Neuronal stem cell (in vitro differentiated cells): ENCODE data around the gene FRYL.

Experiments used
- DNase-seq: peaks from one replicate; pipeline ENCODE4 v3.0.0-alpha.2; 2013; ENCODE audit warnings: low spot score
- H2AFZ ChIP-seq: one replicate; pipeline ENCODE4 v1.6.1; 2013; ENCODE audit warnings: mild to moderate bottlenecking, low read length, inconsistent platforms
- H2AK5ac ChIP-seq: 2 replicates; pipeline ENCODE4 v1.6.1; 2013; ENCODE audit warnings: low read depth, mild to moderate bottlenecking, inconsistent platforms, low read length, moderate library complexity, mixed read lengths
- H2BK120ac ChIP-seq: 2 replicates; pipeline ENCODE4 v1.6.1; 2013; ENCODE audit warnings: low read depth, mild to moderate bottlenecking, inconsistent platforms, low read length, moderate library complexity, mixed read lengths
- H2BK12ac ChIP-seq: one replicate; pipeline ENCODE4 v1.6.1; 2013; ENCODE audit warnings: low read length, inconsistent platforms
- H2BK15ac ChIP-seq: 2 replicates; pipeline ENCODE4 v1.6.1; 2013; ENCODE audit warnings: mild to moderate bottlenecking, low read length, inconsistent platforms, mixed read lengths
- H2BK5ac ChIP-seq: one replicate; pipeline ENCODE4 v1.6.1; 2013; ENCODE audit warnings: inconsistent platforms, mild to moderate bottlenecking, low read length, moderate library complexity
- H3K14ac ChIP-seq: one replicate; pipeline ENCODE4 v1.6.1; 2013; ENCODE audit warnings: low read length, inconsistent platforms
- H3K18ac ChIP-seq: 2 replicates; pipeline ENCODE4 v1.6.1; 2013; ENCODE audit warnings: low read length, inconsistent platforms
- H3K23ac ChIP-seq: 2 replicates; pipeline ENCODE4 v1.6.1; 2013; ENCODE audit warnings: low read depth, mild to moderate bottlenecking, mixed read lengths, low read length, inconsistent platforms; ENCODE audit not compliant: poor library complexity
- H3K27ac ChIP-seq: replicated peaks from 3 replicates; pipeline ENCODE4 v1.5.1; 2013; ENCODE audit warnings: low read length, inconsistent platforms
- H3K27me3 ChIP-seq, 3 experiments: 2 replicates each; pipeline ENCODE4 v1.6.1; 2013; ENCODE audit warnings: low read length in 3 of 3, mild to moderate bottlenecking in 2 of 3, inconsistent platforms in 1 of 3, low read depth in 1 of 3, mixed read lengths in 1 of 3, moderate library complexity in 1 of 3; ENCODE audit not compliant: control insufficient read depth in 3 of 3, insufficient read depth in 3 of 3
- H3K36me3 ChIP-seq, 2 donors: replicated peaks in 1 of 2; 2 replicates each; pipeline ENCODE4 v1.6.1; 2013; ENCODE audit warnings: low read length in 2 of 2; ENCODE audit not compliant: control insufficient read depth in 2 of 2, insufficient read depth in 2 of 2
- H3K4ac ChIP-seq: 2 replicates; pipeline ENCODE4 v1.6.1; 2013; ENCODE audit warnings: inconsistent platforms, mild to moderate bottlenecking, low read length, moderate library complexity
- H3K4me1 ChIP-seq, 2 donors: 1 replicate in 1 of 2; 2 replicates in 1 of 2; pipeline ENCODE4 v1.6.1; 2013; ENCODE audit warnings: low read length in 2 of 2, low read depth in 1 of 2; ENCODE audit not compliant: control insufficient read depth in 2 of 2, insufficient read depth in 1 of 2
- H3K4me2 ChIP-seq: one replicate; pipeline ENCODE4 v1.6.1; 2013; ENCODE audit warnings: mild to moderate bottlenecking, low read length, inconsistent platforms; ENCODE audit not compliant: insufficient read depth, poor library complexity, severe bottlenecking
- H3K4me3 ChIP-seq, 2 donors: 2 replicates each; pipeline ENCODE4 v1.5.1; 2013; ENCODE audit warnings: low read length in 2 of 2, mild to moderate bottlenecking in 2 of 2, inconsistent platforms in 1 of 2, moderate library complexity in 1 of 2
- H3K79me1 ChIP-seq: one replicate; pipeline ENCODE4 v1.6.1; 2013; ENCODE audit warnings: low read depth, mild to moderate bottlenecking, inconsistent platforms, low read length, moderate library complexity
- H3K9ac ChIP-seq: one replicate; pipeline ENCODE4 v1.6.1; 2013; ENCODE audit warnings: mild to moderate bottlenecking, low read depth, low read length, inconsistent platforms; ENCODE audit not compliant: poor library complexity
- H3K9me3 ChIP-seq, 2 donors: replicated peaks in 1 of 2; 2 replicates each; pipeline versions ENCODE3 to v1.6.1; 2013; ENCODE audit warnings: low read length in 2 of 2, mild to moderate bottlenecking in 2 of 2, inconsistent platforms in 1 of 2, low read depth in 1 of 2, mixed read lengths in 1 of 2, moderate library complexity in 1 of 2; ENCODE audit not compliant: control insufficient read depth in 2 of 2, insufficient read depth in 1 of 2
- H4K8ac ChIP-seq: one replicate; pipeline ENCODE4 v1.6.1; 2013; ENCODE audit warnings: low read depth, mild to moderate bottlenecking, inconsistent platforms, low read length, moderate library complexity
- H4K91ac ChIP-seq: one replicate; pipeline ENCODE4 v1.6.1; 2013; ENCODE audit warnings: low read length, low read depth, mild to moderate bottlenecking, inconsistent platforms; ENCODE audit not compliant: poor library complexity
- WGBS, 2 donors: extraction: QIAGEN DNeasy Blood & Tissue Kit; methylation state at CpG; one replicate each; pipeline ENCODE4 v1.1.7; 2013; ENCODE audit warnings: missing lambda C conversion rate in 2 of 2, mixed read lengths in 1 of 2; ENCODE audit not compliant: insufficient read length in 2 of 2, insufficient replicate concordance in 1 of 2; ENCODE audit errors: extremely low coverage in 2 of 2; 5-methylcytosine and 5-hydroxymethylcytosine counted together

Gene FRYL

GRCh38 chr4:48642421-48643374 is 137.4 kb downstream of the FRYL start:
- no peak for DNase-seq
- Histone ChIP-seq H4K8ac (no peak overlapping the region), H3K4ac (no peak overlapping the region), H2BK12ac (no peak overlapping the region), H3K4me2 (no peak overlapping the region), H2AFZ (no peak overlapping the region), H3K4me3 (no peak overlapping the region), H3K27me3 (no peaks in the 10 kb centered on the region), H3K79me1 (no peaks in the 10 kb centered on the region), H3K14ac (no peak overlapping the region), H2BK15ac (no peak overlapping the region), H3K4me1 (no peaks in the 10 kb centered on the region), H3K36me3 (no peaks in the 10 kb centered on the region), H3K9ac (no peak overlapping the region), H2AK5ac (no peak overlapping the region), H2BK120ac (no peak overlapping the region), H3K27ac (no peak overlapping the region), H2BK5ac (no peak overlapping the region), H3K23ac (no peak overlapping the region), H3K18ac (no peak overlapping the region), H4K91ac (no peak overlapping the region), H3K9me3 (no peaks in the 10 kb centered on the region)
- WGBS, 2 donors, result no CpG with 5 or more reads among the region's 2 CpGs

GRCh38 chr4:48641401-48641800 is 138.7 kb downstream of the FRYL start:
- no peak overlapping the region for H3K4me2 ChIP-seq
- no peaks in the 10 kb centered on the region for H3K36me3 ChIP-seq
- H3K4me3 ChIP-seq, result no peak overlapping the region
- H3K27me3 ChIP-seq, result no peaks in the 10 kb centered on the region
- H4K91ac ChIP-seq, result no peak overlapping the region
- no peak overlapping the region for H2BK15ac ChIP-seq
- no peak overlapping the region for H2BK5ac ChIP-seq
- no peak overlapping the region for H3K18ac ChIP-seq
- no peak overlapping the region for H3K27ac ChIP-seq
- no peak for DNase-seq
- H3K9ac ChIP-seq, result no peak overlapping the region
- H3K79me1 ChIP-seq, result no peaks in the 10 kb centered on the region
- no peak overlapping the region for H2BK120ac ChIP-seq
- H4K8ac ChIP-seq, result no peak overlapping the region
- no peak overlapping the region for H3K23ac ChIP-seq
- H3K9me3 ChIP-seq, result no peaks in the 10 kb centered on the region
- no peak overlapping the region for H3K14ac ChIP-seq
- no peak overlapping the region for H2BK12ac ChIP-seq
- no peak overlapping the region for H3K4ac ChIP-seq
- no peak overlapping the region for H2AK5ac ChIP-seq
- no peak overlapping the region for H2AFZ ChIP-seq
- no peaks in the 10 kb centered on the region for H3K4me1 ChIP-seq
- WGBS, 2 donors, result no CpG with 5 or more reads among the region's 4 CpGs

GRCh38 chr4:48640699-48641098 is 139.4 kb downstream of the FRYL start:
- H3K9ac ChIP-seq, result no peak overlapping the region
- no peak overlapping the region for H4K91ac ChIP-seq
- H3K36me3 ChIP-seq, result no peaks in the 10 kb centered on the region
- no peaks in the 10 kb centered on the region for H3K4me1 ChIP-seq
- H2BK15ac ChIP-seq, result no peak overlapping the region
- no CpG with 5 or more reads among the region's 2 CpGs for WGBS, 2 donors
- H2BK120ac ChIP-seq, result no peak overlapping the region
- DNase-seq, result no peak
- no peak overlapping the region for H3K18ac ChIP-seq
- H3K23ac ChIP-seq, result no peak overlapping the region
- no peak overlapping the region for H2AK5ac ChIP-seq
- H3K4me3 ChIP-seq, result no peak overlapping the region
- H3K27ac ChIP-seq, result no peak overlapping the region
- no peaks in the 10 kb centered on the region for H3K9me3 ChIP-seq
- no peak overlapping the region for H2AFZ ChIP-seq
- no peak overlapping the region for H3K14ac ChIP-seq
- no peak overlapping the region for H3K4me2 ChIP-seq
- no peaks in the 10 kb centered on the region for H3K79me1 ChIP-seq
- no peaks in the 10 kb centered on the region for H3K27me3 ChIP-seq
- no peak overlapping the region for H2BK12ac ChIP-seq
- H2BK5ac ChIP-seq, result no peak overlapping the region
- no peak overlapping the region for H4K8ac ChIP-seq
- H3K4ac ChIP-seq, result no peak overlapping the region

- H3K36me3 ChIP-seq, result no peaks in the 10 kb centered on the region
- DNase-seq, result no peak
- H3K27me3 ChIP-seq, result no peaks in the 10 kb centered on the region
Measured at GRCh38 chr4:48640225-48640624, 139.9 kb downstream of the FRYL start.

More at GRCh38 chr4:48640225-48640624, 139.9 kb downstream of the FRYL start:
- H3K79me1 ChIP-seq, result no peaks in the 10 kb centered on the region
- H3K27ac ChIP-seq, result no peak overlapping the region
- H2BK5ac ChIP-seq, result no peak overlapping the region
- H3K9ac ChIP-seq, result no peak overlapping the region
- H3K4me1 ChIP-seq, result no peaks in the 10 kb centered on the region
- no peak overlapping the region for H3K4me2 ChIP-seq
- no peak overlapping the region for H4K91ac ChIP-seq
- H3K18ac ChIP-seq, result no peak overlapping the region
- H2AFZ ChIP-seq, result no peak overlapping the region
- H3K14ac ChIP-seq, result no peak overlapping the region
- H2BK12ac ChIP-seq, result no peak overlapping the region
- H2AK5ac ChIP-seq, result no peak overlapping the region
- H2BK15ac ChIP-seq, result no peak overlapping the region
- no peaks in the 10 kb centered on the region for H3K9me3 ChIP-seq
- H3K23ac ChIP-seq, result no peak overlapping the region
- no peak overlapping the region for H3K4ac ChIP-seq
- no peak overlapping the region for H2BK120ac ChIP-seq
- no peak overlapping the region for H3K4me3 ChIP-seq
- H4K8ac ChIP-seq, result no peak overlapping the region
